Measurements from ENCODE around the gene MICOS13.
A peak's percentile ranks its signal among the peaks of the same experiment; 100 is the strongest.

The MICOS13 gene

DNA sequence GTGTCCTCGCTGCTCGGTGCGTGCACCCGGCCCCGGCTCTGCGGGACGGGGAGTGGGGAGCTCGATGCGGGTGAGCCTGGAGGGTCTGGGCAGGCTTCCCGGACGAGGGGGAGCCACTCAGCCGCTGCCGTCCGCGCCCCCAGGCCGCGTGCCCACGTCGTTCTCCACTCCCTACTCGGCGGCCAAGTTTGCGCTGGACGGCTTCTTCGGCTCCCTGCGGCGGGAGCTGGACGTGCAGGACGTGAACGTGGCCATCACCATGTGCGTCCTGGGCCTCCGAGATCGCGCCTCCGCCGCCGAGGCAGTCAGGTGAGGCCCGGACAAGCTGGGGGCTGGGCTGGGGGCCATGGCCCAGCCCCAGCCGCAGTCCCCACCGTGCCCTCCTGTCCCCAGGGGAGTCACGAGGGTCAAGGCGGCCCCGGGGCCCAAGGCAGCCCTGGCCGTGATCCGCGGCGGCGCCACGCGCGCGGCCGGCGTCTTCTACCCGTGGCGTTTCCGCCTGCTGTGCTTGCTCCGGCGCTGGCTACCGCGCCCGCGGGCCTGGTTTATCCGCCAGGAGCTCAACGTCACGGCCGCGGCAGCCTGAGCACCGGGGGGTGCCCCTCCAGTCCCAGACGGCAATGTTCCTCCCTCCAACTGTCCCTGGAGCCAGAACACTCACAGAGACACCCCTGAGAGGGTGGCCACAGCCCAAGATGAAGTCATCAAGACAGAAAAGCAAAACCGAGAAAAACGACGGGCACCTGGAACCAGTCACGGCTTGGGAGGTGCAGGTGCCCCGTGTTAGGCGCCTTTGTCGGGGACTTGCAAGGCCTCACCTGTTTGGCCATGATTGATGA is 7.3 kb upstream of the MICOS13 start:
- DNase-seq (ENCODE audit: low read depth, low spot score): no peak

DNA sequence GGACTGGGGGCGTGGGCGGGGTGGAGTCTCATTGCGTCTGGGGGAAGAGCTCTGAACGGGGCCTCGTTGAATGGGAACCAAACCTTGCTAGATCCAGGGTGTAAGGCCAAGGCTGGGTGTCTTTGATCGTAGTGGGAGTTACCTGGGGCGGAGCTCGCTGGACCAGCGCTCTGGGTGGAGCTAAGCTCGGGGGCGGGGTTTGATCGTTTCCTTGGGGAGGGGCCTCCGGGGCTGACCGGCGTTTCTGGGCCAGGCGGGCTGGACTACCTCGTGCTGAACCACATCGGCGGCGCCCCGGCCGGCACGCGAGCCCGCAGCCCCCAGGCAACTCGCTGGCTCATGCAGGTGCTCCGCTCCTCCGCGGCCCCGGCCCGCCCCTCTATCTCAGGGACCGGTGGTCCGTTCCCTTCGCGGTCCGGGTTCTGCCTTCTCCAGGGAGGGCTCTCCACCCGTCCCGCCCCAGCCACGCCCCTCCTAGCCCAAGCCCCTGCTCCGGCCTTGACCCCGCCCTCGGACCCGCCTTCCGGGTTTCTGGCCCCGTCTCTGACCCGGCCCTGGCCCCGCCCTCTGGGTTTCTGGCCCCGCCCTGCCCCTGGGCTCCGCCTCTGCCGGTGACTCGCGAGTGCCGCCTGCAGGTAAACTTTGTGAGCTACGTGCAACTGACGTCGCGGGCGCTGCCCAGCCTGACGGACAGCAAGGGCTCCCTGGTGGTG is 6.5 kb upstream of the MICOS13 start:
- DNase-seq (ENCODE audit: low read depth, low spot score): peak; percentile 83

DNA sequence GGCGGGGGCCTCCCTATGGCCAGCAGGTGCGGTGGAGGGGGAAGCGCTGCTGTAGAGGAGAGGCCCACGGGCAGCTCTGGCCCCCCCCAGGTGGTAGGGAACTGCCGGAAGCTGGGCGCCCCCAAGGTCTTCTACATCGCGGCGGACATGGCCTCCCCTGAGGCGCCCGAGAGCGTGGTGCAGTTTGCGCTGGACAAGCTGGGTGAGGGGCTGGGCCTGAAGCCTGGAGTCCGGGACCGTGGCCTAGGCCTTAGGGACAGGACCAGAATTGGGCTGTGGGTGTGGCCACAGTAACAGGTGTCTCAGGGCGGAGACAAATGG is 6.0 kb upstream of the MICOS13 start:
- DNase-seq (ENCODE audit: low read depth, low spot score): no peak

- DNase-seq (ENCODE audit: low read depth, low spot score): no peak
Measured at GRCh38 chr19:5684694-5685430, 4.5 kb upstream of the MICOS13 start.

DNA sequence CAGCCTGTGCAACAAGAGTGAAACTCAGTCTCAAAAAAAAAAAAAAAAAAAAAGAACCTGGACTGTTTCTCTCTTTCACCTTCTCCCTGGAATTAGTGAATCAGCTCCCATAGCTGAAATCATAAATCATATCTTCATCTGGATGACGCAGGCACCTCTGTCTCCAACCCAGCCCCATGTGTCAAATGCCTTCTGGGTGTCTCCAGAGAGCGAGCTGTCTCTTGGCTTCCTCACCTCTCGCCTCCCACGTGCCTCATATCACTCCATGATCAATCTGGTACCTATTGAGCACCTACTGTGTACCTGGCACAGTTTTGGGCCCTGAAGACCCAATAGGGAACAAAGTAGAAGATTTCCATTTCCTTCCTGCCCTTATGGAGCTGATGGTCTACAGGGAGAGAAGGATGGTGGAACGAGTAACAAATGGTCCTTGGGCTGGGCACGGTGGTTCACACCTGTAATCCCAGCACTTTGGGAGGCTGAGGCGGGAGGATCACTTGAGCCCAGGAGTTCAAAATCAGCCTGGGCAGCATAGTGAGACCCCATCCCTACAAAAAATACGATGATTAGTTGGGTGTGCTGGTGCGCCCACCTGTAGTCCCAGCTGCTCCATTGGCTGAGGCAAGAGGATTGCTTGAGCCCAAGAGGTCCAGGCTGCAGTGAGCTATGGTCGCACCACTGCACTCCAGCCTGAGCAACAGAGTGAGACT is 3.0 kb upstream of the MICOS13 start:
- no peak for DNase-seq (ENCODE audit: low read depth, low spot score)

DNA sequence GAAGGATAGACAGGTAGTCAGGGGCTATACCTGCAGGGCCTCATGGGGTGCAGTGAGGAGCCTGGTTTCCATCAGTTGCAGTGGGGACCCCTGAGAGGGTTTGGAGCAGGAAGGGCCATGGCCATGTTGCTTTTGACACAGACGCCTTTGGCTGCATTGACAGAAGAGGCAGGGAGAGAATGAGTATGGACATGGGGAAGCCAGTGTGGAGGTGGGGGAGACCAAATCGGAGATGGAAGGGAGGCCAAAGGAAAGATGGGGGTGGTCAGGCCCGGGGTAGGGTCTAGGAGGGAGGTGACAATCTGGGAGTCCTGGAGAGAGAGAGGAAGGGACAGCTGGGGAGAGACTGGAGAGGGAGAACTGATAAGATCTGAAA is 1.8 kb upstream of the MICOS13 start:
- no peak for DNase-seq (ENCODE audit: low read depth, low spot score)

DNA sequence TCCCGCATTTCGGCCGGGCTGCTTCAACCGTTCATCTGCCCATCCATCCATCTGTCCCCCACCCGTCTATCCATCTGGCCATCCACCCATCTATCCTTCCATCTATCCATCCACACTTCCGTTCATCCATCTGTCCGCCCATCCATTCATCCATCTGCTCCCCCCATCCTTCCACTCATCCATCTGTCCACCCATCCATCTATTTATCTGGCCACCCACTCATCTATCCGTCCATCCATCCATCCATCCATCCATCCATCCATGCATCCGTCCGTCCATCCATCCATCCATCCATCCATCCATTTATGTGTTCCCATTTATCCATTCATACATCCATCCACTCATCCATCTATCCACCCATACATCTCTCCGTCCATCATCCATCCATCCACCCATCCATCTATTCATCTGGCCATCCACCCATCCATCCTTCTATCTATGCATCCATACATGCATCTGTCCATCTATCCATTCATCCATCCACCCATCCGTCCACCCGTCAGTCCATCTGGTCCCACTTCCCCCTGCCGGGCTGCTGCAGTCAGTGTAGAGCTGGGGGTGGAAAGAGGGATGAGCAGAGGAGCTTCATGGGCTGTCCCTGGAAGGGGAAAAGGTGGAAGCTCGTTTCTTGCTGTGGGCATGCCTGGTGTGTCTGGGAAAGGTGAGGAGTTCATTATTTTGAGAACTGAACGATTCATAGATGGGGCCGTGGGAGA is 1.2 kb upstream of the MICOS13 start:
- DNase-seq (ENCODE audit: low read depth, low spot score): no peak

GRCh38 chr19:5680084-5680436 is 256 bp downstream of the MICOS13 start:
- DNase-seq (ENCODE audit: low read depth, low spot score): no peak

DNA sequence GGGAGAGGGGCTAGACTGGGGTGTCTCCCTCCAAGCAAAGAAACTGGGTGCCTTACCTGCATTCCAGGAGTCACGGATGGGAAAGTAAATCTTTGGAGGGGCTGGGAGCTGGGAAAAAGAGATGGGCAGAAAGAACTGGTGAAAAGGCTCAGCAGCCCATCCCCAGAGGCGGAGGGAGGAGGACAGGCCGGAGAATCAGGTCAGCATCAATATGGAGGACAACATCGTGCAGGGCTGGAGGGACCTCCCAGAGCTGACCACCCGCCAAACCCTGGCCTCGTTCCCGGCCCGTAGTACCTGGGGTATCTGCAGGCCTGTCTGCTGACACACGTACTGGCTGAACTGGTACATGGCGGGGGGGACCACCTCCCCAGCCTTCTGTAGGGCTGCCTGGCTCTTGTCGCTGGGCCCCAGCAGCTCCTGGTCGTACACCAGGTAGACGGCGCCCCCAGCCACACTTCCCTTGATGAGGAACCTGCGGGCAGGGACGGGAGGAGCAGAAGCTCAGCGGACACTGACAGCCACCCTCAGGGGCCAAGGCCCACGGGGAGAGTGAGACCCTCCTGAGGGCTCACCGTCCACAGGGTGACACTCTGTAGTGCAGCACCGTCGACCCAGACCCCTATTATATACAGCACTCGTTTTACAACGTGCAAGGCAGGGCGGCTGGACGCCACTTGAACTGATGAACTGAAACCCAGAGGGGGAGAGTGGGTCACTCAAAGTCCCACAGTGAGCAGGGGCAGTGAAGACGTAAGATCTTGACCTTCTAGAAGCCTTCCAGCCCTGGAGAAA is 830 bp downstream of the MICOS13 start:
- no peak for DNase-seq (ENCODE audit: low read depth, low spot score)

DNA sequence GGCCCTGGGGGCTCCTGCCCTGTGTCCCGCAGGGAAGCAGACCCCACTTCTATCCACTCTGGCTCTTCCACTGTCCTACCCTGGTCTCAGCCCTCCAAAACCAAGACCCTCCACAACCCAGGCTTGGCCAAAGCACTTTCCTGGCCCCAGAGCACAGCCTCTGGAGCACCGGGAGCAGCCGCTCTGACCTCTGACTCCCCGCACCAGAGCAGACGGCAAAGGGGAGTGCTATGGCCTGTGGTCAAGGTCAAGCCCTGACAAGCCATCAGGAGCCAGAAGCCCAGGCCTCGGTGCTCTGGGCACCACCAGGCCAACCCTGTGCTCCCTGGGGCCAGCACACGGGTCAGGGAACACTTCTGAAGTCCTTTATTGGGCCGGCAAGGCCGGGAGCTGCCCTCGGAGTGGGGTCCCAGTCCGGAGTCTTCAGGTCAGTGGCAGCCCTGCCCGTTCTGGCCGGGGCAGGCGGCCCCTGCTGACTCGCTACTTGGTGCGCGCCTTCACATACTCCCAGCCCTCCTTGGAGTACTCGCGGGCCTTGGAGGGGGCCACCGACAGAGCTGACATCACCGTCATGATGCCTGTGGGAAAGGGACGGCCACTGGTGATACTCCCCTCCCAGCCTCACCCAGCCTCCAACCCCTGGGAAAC is 2.1 kb downstream of the MICOS13 start:
- no peak for DNase-seq (ENCODE audit: low read depth, low spot score)

- DNase-seq (ENCODE audit: low read depth, low spot score): no peak
Measured at GRCh38 chr19:5677580-5677979, 2.7 kb downstream of the MICOS13 start.

- no peak for DNase-seq (ENCODE audit: low read depth, low spot score)
Measured at GRCh38 chr19:5677136-5677535, 3.2 kb downstream of the MICOS13 start.

GRCh38 chr19:5676772-5677105 is 3.6 kb downstream of the MICOS13 start:
- DNase-seq (ENCODE audit: low read depth, low spot score): no peak

GRCh38 chr19:5676105-5676771 is 4.1 kb downstream of the MICOS13 start:
- no peak for DNase-seq (ENCODE audit: low read depth, low spot score)

GRCh38 chr19:5674714-5675113 is 5.6 kb downstream of the MICOS13 start:
- DNase-seq (ENCODE audit: low read depth, low spot score): no peak

- no peak for DNase-seq (ENCODE audit: low read depth, low spot score)
Measured at GRCh38 chr19:5673752-5674151, 6.6 kb downstream of the MICOS13 start.

DNA sequence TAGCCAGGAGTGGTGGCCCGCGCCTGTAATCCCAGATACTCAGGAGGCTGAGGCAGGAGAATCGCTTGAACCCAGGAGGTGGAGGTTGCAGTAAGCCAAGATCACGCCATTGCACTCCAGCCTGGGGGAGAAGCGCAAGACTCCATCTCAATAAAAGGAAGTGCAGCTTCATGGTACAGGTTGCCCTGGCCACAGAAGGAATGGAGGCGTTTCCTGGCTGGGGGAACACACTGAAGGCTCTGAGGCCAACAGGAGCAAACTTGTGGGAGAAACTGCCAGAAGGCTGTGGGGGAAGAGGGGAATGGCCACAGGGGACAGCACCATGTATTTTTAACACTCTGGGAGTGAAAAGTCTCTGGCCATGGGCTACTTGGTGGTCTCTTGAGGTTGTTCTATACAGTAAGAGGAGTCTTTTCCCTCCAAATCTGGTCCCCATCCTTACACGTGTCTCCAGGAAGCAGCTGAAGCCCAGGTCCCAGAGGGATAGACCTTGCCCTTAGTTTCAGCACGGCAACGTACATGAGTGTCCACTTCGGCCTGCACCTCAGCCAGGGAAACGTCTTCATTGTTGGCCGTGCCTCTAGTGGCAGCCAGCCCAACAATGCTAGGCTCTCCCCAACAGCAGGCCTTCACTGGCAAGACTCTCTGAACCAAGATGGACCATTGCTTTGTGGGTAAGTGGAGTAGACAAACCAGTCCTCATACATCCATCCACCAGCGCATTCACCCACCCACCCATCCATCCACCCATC is 7.4 kb downstream of the MICOS13 start:
- no peak for DNase-seq (ENCODE audit: low read depth, low spot score)

DNA sequence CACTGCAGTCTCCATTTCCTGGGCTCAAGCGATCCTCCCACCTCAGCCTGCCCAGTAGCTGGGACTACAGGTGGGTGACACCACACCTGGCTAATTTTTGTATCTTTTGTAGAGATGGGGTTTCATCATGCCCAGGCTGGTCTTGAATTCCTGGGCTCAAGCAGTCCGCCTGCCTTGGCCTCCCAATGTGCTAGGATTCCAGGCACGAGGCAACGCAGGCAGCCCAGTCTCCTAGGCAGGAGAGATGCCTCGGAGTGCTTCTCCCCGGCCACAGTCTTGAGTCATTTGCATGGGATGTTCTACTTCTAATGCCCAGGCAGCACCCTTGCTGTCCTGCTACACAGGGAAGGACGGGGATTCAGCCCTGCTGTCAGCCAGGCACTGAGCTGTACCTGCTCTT is 8.7 kb downstream of the MICOS13 start:
- no peak for DNase-seq (ENCODE audit: low read depth, low spot score)

DNA sequence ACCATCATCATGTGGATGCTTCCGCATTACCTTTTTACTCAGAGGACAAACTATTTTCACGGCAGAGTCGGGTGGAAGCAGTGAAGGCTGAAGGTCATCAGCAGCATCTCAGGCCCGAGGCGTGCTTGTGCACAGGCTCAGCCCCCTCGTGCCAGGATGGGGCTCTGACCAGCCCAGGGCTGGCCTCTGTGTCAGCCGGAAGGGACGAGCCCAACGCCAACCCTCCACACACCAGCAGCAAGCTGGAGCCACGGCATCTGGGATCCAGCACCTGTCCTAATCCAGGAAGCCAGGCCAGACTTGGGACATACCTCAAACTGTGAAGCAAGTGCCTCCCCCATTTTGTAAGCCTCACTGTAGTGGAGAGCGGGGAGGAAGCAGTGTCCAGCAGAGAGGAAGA is 11.1 kb downstream of the MICOS13 start:
- no peak for DNase-seq (ENCODE audit: low read depth, low spot score)

Data from iPS DF 19.7 (cell line).